Gastroesophageal sphincter (tissue), 3 donors: ENCODE data around the gene PLPPR2.

Source experiments
- CTCF ChIP-seq, 4 experiments: fragments of 200-600 bp in 2 of 4; fragments of 450-650 bp in 2 of 4; sonication (generic) in 1 of 4; IDR thresholded peaks; one replicate each; pipeline ENCODE4 v1.5.1; 2017 to 2019; ENCODE audit warnings: antibody characterized with exemption in 4 of 4, mild to moderate bottlenecking in 2 of 4, moderate library complexity in 2 of 4
- EP300 ChIP-seq: sonication (generic); formaldehyde crosslinking; IDR thresholded peaks from one replicate; pipeline ENCODE4 v1.6.1; 2017; ENCODE audit warnings: antibody characterized with exemption, mild to moderate bottlenecking
- POLR2A ChIP-seq, 2 donors: fragments of 450-650 bp; IDR thresholded peaks; one replicate each; pipeline ENCODE4 v1.6.1; 2017; ENCODE audit warnings: antibody characterized with exemption in 2 of 2, mild to moderate bottlenecking in 2 of 2, moderate library complexity in 1 of 2
- POLR2AphosphoS5 ChIP-seq: sonication (generic); formaldehyde crosslinking; IDR thresholded peaks from one replicate; pipeline ENCODE4 v1.6.1; 2017; ENCODE audit warnings: antibody characterized with exemption

DNA sequence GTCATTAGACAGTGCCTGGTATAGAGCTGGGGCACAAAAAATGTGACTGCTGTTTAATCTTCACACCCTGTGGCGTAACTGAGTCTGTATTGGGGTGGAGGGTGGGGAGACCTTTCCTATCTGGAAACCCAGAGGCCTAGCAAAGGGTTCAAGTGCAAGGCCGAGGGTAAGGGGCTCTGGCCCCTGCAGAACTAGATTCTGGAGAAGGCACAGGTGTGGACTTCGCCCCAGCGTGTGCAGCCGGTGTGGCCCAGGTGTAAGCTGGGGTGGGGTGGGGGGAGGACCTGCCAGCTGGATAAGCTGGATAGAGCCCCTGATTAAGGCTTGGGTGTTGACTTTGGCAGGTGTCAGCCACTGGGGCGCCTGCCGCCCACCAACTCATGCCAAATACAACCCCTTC, 17.1 kb upstream of the PLPPR2 start:
- no peak for TF ChIP-seq CTCF (IDR thresholded peaks at IDR 0.05)
- no peak for TF ChIP-seq POLR2A (IDR thresholded peaks at IDR 0.05)
- no peak for TF ChIP-seq POLR2AphosphoS5
- TF ChIP-seq EP300: no peak
